K562 (cell line): ENCODE results near the gene CYP2B6. TPM values are rescaled to one million over a fixed set of nuclear protein-coding genes. Genes with fewer than 3 reads are reported as not detected.

Source experiments
- ATAC-seq: fragments of 200-7000 bp; cut with Tn5 transposase; 3 replicates; pipeline ENCODE4 v1.9.1; 2020; ENCODE audit warnings: moderate library complexity
- BruUV-seq: library from RNA; stranded (reverse); fragments of 400-500 nt; replicated peaks from 2 replicates; lab custom pipeline; 2021; lab: Mats Ljungman, UMichigan
- CTCF ChIA-PET: fragments of 300-600 bp; formaldehyde crosslinking; extraction: SDS; loops from one replicate; lab custom pipeline; 2021; ENCODE audit warnings: low intra/inter-chr PET ratio; lab: Yijun Ruan, JAX
- POLR2A ChIA-PET: fragments of 300-600, 350-650 bp; sonication (Branson Sonifier 250); formaldehyde crosslinking; extraction: SDS; loops from one replicate; lab custom pipeline; 2021; ENCODE audit warnings: antibody characterized with exemption, inconsistent platforms; lab: Yijun Ruan, JAX
- DNase-seq, 4 experiments: peaks; one replicate each; pipeline versions ENCODE4 v3.0.0 to v3.0.0-alpha.2; 2011 to 2018; ENCODE audit warnings: low spot score in 3 of 4, mixed read lengths in 3 of 4; ENCODE audit errors: extremely low read depth in 1 of 4
- FAIRE-seq: peaks from 2 replicates; lab custom pipeline; 2011; peaks lifted over from hg19 to GRCh38; lab: Jason Lieb, UNC
- H2AFZ ChIP-seq: 2 replicates; pipeline ENCODE4 v1.6.0; 2011; ENCODE audit warnings: low read depth, low read length, control low read depth, inconsistent platforms
- H3K27ac ChIP-seq: fragments of 200-600 bp; 3 replicates; pipeline ENCODE4 v1.8.0; 2011; ENCODE audit warnings: low read depth, mild to moderate bottlenecking, control low read depth, inconsistent platforms, low read length, moderate library complexity, mixed read lengths; ENCODE audit errors: extremely low read depth
- H3K27me3 ChIP-seq, 2 experiments: fragments of 300-600 bp in 1 of 2; 2 replicates in 1 of 2; 3 replicates in 1 of 2; pipeline versions ENCODE4 v1.6.0 to v1.8.0; 2011; ENCODE audit warnings: inconsistent platforms in 2 of 2, low read length in 2 of 2, mild to moderate bottlenecking in 1 of 2, mixed read lengths in 1 of 2, moderate library complexity in 1 of 2; ENCODE audit not compliant: control insufficient read depth in 2 of 2, insufficient read depth in 2 of 2
- H3K36me3 ChIP-seq: fragments of 300-600 bp; 3 replicates; pipeline ENCODE4 v1.8.0; 2011; ENCODE audit warnings: mild to moderate bottlenecking, low read length, inconsistent platforms; ENCODE audit not compliant: control insufficient read depth, insufficient read depth
- H3K4me1 ChIP-seq, 2 experiments: fragments of 200-600 bp in 1 of 2; replicated peaks in 1 of 2; 2 replicates in 1 of 2; 3 replicates in 1 of 2; pipeline versions ENCODE4 v1.5.1 to v1.8.0; 2011; ENCODE audit warnings: inconsistent platforms in 2 of 2, low read length in 2 of 2, mild to moderate bottlenecking in 1 of 2, mixed read lengths in 1 of 2, moderate library complexity in 1 of 2; ENCODE audit not compliant: control insufficient read depth in 2 of 2, insufficient read depth in 2 of 2
- H3K4me2 ChIP-seq: 2 replicates; pipeline ENCODE4 v1.6.1; 2011; ENCODE audit warnings: low read length, control low read depth, inconsistent platforms, mixed read lengths; ENCODE audit not compliant: insufficient read depth
- H3K4me3 ChIP-seq: fragments of 200-600 bp; sonication (generic), shearing (Covaris generic); 2 replicates; pipeline ENCODE4 v1.5.1; 2016; ENCODE audit warnings: control low read depth, inconsistent platforms
- H3K79me2 ChIP-seq: fragments of 200-600 bp; 3 replicates; pipeline ENCODE4 v1.8.0; 2011; ENCODE audit warnings: low read length, inconsistent platforms; ENCODE audit not compliant: control insufficient read depth, insufficient read depth
- H3K9ac ChIP-seq, 2 experiments: 2 replicates each; pipeline versions ENCODE4 v1.6.0 to v1.6.1; 2011; ENCODE audit warnings: low read depth in 2 of 2, low read length in 2 of 2, control low read depth in 1 of 2, inconsistent platforms in 1 of 2, mild to moderate bottlenecking in 1 of 2, mixed read lengths in 1 of 2; ENCODE audit not compliant: insufficient read depth in 1 of 2
- H3K9me1 ChIP-seq: one replicate; pipeline ENCODE4 v1.6.0; 2011; ENCODE audit warnings: inconsistent platforms, mild to moderate bottlenecking, low read length, moderate library complexity; ENCODE audit not compliant: control insufficient read depth, insufficient read depth
- H3K9me3 ChIP-seq: replicated peaks from 2 replicates; pipeline ENCODE4 v1.5.1; 2011; ENCODE audit warnings: low read depth, low read length, inconsistent platforms; ENCODE audit not compliant: control insufficient read depth, insufficient read depth
- H4K20me1 ChIP-seq: replicated peaks from 2 replicates; pipeline ENCODE4 v1.6.1; 2011; ENCODE audit warnings: low read length, inconsistent platforms, mixed read lengths; ENCODE audit not compliant: control insufficient read depth, insufficient read depth
- CSDE1 ChIP-seq, 2 experiments: fragments of 450-650 bp; IDR thresholded peaks; 2 replicates each; pipeline ENCODE4 v1.6.1; 2016; ENCODE audit warnings: mild to moderate bottlenecking in 1 of 2
- DDX20 ChIP-seq: fragments of 450-650 bp; IDR thresholded peaks from 2 replicates; pipeline ENCODE4 v1.6.1; 2016; ENCODE audit warnings: missing genetic modification characterization, low read depth, mild to moderate bottlenecking, missing compliant biosample characterization, moderate library complexity
- FOS ChIP-seq: IDR thresholded peaks from 3 replicates; pipeline ENCODE4 v1.6.1; 2011; ENCODE audit not compliant: insufficient read length; ENCODE audit errors: extremely low read depth
- MNT ChIP-seq, 2 experiments: fragments of 450-650 bp; conservative IDR thresholded peaks; 2 replicates each; pipeline ENCODE4 v1.6.1; 2017; ENCODE audit warnings: mild to moderate bottlenecking in 2 of 2, moderate library complexity in 2 of 2
- STAT5B ChIP-seq: fragments of 250-450 bp; sonication (Bioruptor Pico); IDR thresholded peaks from 2 replicates; pipeline ENCODE4 v1.8.0; 2021; ENCODE audit warnings: mild to moderate bottlenecking, inconsistent platforms
- ZNF224 ChIP-seq: sonication (generic); formaldehyde crosslinking; IDR thresholded peaks from 2 replicates; pipeline ENCODE4 v1.8.0; 2022; ENCODE audit warnings: mild to moderate bottlenecking, missing genetic modification reagents
- ZNF512 ChIP-seq: IDR thresholded peaks from 2 replicates; pipeline ENCODE4 v1.6.1; 2016; ENCODE audit warnings: missing genetic modification characterization, missing compliant biosample characterization
- ZNF77 ChIP-seq: fragments of 250-450 bp; sonication (Bioruptor Pico); IDR thresholded peaks from 2 replicates; pipeline ENCODE4 v1.5.0; 2020
- WGBS: fragments of 100-300 bp; shearing (Covaris generic); methylation state at CpG from one replicate; pipeline ENCODE4 v1.1.6; 2016; ENCODE audit warnings: low coverage, mixed read lengths; ENCODE audit not compliant: insufficient coverage; ENCODE audit errors: missing lambda C conversion rate; 5-methylcytosine and 5-hydroxymethylcytosine counted together
- in situ Hi-C: fragments of 300-500 bp; cut with MboI; formaldehyde crosslinking; loops from 4 replicates; pipeline ENCODE4 v1.15.0; 2018; ENCODE audit warnings: inconsistent platforms, mixed read lengths
- intact Hi-C: fragments of 100-400 bp; cut with micrococcal nuclease; formaldehyde crosslinking; loops from 2 replicates; pipeline ENCODE4 v1.14.2; 2022
- polyA plus RNA-seq, 8 experiments: library from polyadenylated mRNA; depleted of rRNA in 4 of 8; stranded (reverse) in 5 of 8; unstranded in 3 of 8; fragments of >200 nt; fragmentation: Nextera tagmentation in 2 of 8; fragmentation: Illumina TruSeq in 1 of 8; extraction: Ambion mirVana in 2 of 8; extraction: Trizol in 1 of 8; gene quantifications; 2 replicates each; pipeline versions ENCODE4 v1.2.1 to v1.2.3, GENCODE V29; 2011 to 2014; ENCODE audit warnings: inconsistent platforms in 1 of 8, missing spikeins in 1 of 8
- total RNA-seq, 7 experiments: library from RNA; depleted of rRNA in 6 of 7; stranded (reverse); fragments of >200 nt in 6 of 7; fragmentation: Illumina TruSeq in 2 of 7; extraction: Trizol in 2 of 7; gene quantifications; 2 replicates each; pipeline versions ENCODE4 v1.2.1 to v1.2.3, GENCODE V29; 2011 to 2021; ENCODE audit warnings: low replicate concordance in 1 of 7

Gene CYP2B6
- total and polyA plus RNA-seq, 9 of the 15 experiments (the other 6 are each of a cell fraction or from before 2014, with no cell fraction given), result 0.04 TPM; not detected in 8

- no peak for FAIRE-seq
- H3K79me2 ChIP-seq, result no peaks in the 10 kb centered on the region
- in situ Hi-C loops (no loop called here), intact Hi-C loops (no loop called here)
- no peaks in the 10 kb centered on the region for H3K4me1 ChIP-seq
- ChIA-PET POLR2A (interaction anchor here (0.6 kb wide), 2 partner anchors 21 to 834 kb away, joined by 3 to 4 read pairs; no protein-coding TSS in a partner anchor), CTCF (no interaction called here)
- TF ChIP-seq ZNF77 (CRISPR knock-in tag) (no peak), MNT (conservative IDR thresholded peaks at IDR 0.05) (no peak), ZNF512 (tag) (peak; percentile 50; the same call in 1 of the 2 replicates), DDX20 (no peak), CSDE1 (IDR thresholded peaks at IDR 0.05) (no peak), FOS (no peak), ZNF224 (CRISPR knock-in tag) (no peak), STAT5B (CRISPR knock-in tag) (no peak)
- 0% methylated on average over 1 of the region's 1 CpG for WGBS
- H3K9ac ChIP-seq, result no peak overlapping the region
- no peak for DNase-seq
- no peak for ATAC-seq
- H3K4me2 ChIP-seq, result no peak overlapping the region
- no TSS peak for BruUV-seq
- H3K27ac ChIP-seq, result no peak overlapping the region
- H3K4me3 ChIP-seq, result no peak overlapping the region
- no peaks in the 10 kb centered on the region for H3K9me1 ChIP-seq
- no peaks in the 10 kb centered on the region for H3K36me3 ChIP-seq
- H3K27me3 ChIP-seq, result peaks cover 0 to 8% of the 10 kb centered on the region in 2 experiments; a peak in 1 of 5 replicates
- no peak overlapping the region for H2AFZ ChIP-seq
- no peaks in the 10 kb centered on the region for H4K20me1 ChIP-seq
- H3K9me3 ChIP-seq, result peaks cover 6% of the 10 kb centered on the region
Observed at GRCh38 chr19:40959338-40959737, 31.7 kb upstream of the CYP2B6 start.
